NCI-H128 (cell line): Measurements from ENCODE around the gene ALDH3A1.

Experiments used
- DNase-seq: peaks from one replicate; lab custom pipeline; 2025; ENCODE audit not compliant: unreplicated experiment; lab: John Stamatoyannopoulos, UW

Gene ALDH3A1

GRCh38 chr17:19720210-19720475 is 28.0 kb downstream of the ALDH3A1 start:
- DNase-seq = no peak

- DNase-seq = no peak
Measured at GRCh38 chr17:19719355-19720209, 28.5 kb downstream of the ALDH3A1 start.

GRCh38 chr17:19718613-19719354 is 29.3 kb downstream of the ALDH3A1 start:
- DNase-seq = no peak

GRCh38 chr17:19718041-19718612 is 30.0 kb downstream of the ALDH3A1 start:
- DNase-seq = no peak

- no peak for DNase-seq
Measured at GRCh38 chr17:19717411-19717908, 30.6 kb downstream of the ALDH3A1 start.

- DNase-seq = no peak
Measured at GRCh38 chr17:19717031-19717360, 31.1 kb downstream of the ALDH3A1 start.

- DNase-seq = no peak
Measured at GRCh38 chr17:19716108-19717030, 31.7 kb downstream of the ALDH3A1 start, which contains the start of gene SLC47A2. Gene SLC47A2 (minus strand): TSS chr17:19716584. CDS start chr17:19716555, 29 bp downstream.

GRCh38 chr17:19714542-19715411 is 33.3 kb downstream of the ALDH3A1 start:
- DNase-seq = no peak

- DNase-seq = no peak
Measured at GRCh38 chr17:19713901-19714361, 34.2 kb downstream of the ALDH3A1 start.

GRCh38 chr17:19713462-19713861 is 34.6 kb downstream of the ALDH3A1 start:
- DNase-seq = no peak

- no peak for DNase-seq
Measured at GRCh38 chr17:19712436-19713004, 35.6 kb downstream of the ALDH3A1 start.

GRCh38 chr17:19709841-19710240 is 38.3 kb downstream of the ALDH3A1 start:
- DNase-seq = no peak

GRCh38 chr17:19708431-19709175 is 39.5 kb downstream of the ALDH3A1 start:
- no peak for DNase-seq

GRCh38 chr17:19707728-19708221 is 40.3 kb downstream of the ALDH3A1 start:
- no peak for DNase-seq

GRCh38 chr17:19706791-19707727 is 41.0 kb downstream of the ALDH3A1 start:
- no peak for DNase-seq

- DNase-seq = no peak
Measured at GRCh38 chr17:19705771-19706770, 42.0 kb downstream of the ALDH3A1 start.
